ENCODE results near the gene VSTM5.

Gene VSTM5

DNA sequence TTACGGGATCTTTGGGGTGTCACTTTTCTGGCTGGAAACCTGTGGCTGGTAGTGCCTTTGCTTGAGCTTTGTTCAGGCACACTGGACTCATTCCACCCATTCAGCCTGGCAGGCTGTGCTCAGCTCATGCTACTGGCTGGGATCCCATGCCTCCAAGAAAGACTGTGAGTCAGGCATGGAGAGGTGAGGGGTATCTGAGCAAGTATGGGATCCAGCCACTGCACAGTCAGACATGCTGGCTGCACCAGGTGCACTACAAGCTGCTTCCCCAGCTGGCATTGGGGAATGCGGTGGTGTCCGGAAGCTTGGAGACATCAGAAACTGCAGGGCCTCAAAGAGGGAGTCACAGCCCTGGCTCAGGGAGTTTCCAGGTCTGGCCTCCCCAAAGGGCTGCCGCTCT lies 78.3 kb downstream of the VSTM5 start:
- no peak overlapping the region for H3K4me3 ChIP-seq (ENCODE audit: low read depth, low read length)
- TF ChIP-seq MYC (IDR thresholded peaks at IDR 0.05; ENCODE audit: low read depth, low read length) (no peak), CTCF (IDR thresholded peaks at IDR 0.05; ENCODE audit: low read depth, low read length) (no peak), POLR2A (IDR thresholded peaks at IDR 0.05; ENCODE audit: extremely low read depth, insufficient read length) (no peak), MAX (IDR thresholded peaks at IDR 0.05; ENCODE audit: low read depth, low read length) (no peak)
- DNase-seq (ENCODE audit: low read depth) = no peak

DNA sequence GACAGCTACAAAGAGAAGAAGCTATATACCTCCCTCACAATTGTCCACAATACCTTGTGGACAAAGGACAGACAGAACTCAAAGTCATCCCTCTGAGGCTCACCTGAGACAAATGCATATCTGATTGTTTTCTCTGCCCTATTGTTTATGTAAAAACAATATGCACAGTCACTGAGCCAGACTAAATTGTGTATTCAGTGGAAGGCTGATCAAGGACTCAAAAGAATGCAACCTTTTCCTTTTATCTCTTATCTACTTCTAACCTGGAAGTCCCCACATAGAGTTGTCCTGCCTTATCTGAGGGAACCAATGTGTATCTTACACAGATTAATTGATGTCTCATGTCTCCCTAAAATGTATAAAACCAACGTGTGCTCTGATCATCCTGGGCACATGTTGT lies 80.3 kb downstream of the VSTM5 start:
- TF ChIP-seq POLR2A (IDR thresholded peaks at IDR 0.05; ENCODE audit: extremely low read depth, insufficient read length) (no peak), MYC (IDR thresholded peaks at IDR 0.05; ENCODE audit: low read depth, low read length) (no peak), MAX (IDR thresholded peaks at IDR 0.05; ENCODE audit: low read depth, low read length) (no peak), CTCF (IDR thresholded peaks at IDR 0.05; ENCODE audit: low read depth, low read length) (no peak)
- no peak overlapping the region for H3K4me3 ChIP-seq (ENCODE audit: low read depth, low read length)

More for the DNA sequence above, 80.3 kb downstream of the VSTM5 start:
- no peak for DNase-seq (ENCODE audit: low read depth)

All from NB4 (cell line).